KOPT-K1 (cell line): ENCODE data around the gene GDPD3.

Source experiments
- H3K27ac ChIP-seq: fragments of 200-600 bp; sonication (generic); 2 replicates; pipeline ENCODE4 v1.5.1; 2016; ENCODE audit warnings: antibody characterized with exemption, mild to moderate bottlenecking, low read depth, low read length; ENCODE audit not compliant: poor library complexity, severe bottlenecking
- H3K36me3 ChIP-seq: fragments of 200-600 bp; sonication (generic); 2 replicates; pipeline ENCODE4 v1.5.1; 2017; ENCODE audit warnings: antibody characterized with exemption, mild to moderate bottlenecking, low read length, moderate library complexity; ENCODE audit not compliant: insufficient read depth
- H3K9me3 ChIP-seq: fragments of 200-600 bp; sonication (generic); 2 replicates; pipeline ENCODE4 v1.5.1; 2017; ENCODE audit warnings: antibody characterized with exemption, low read length, mild to moderate bottlenecking; ENCODE audit not compliant: insufficient read depth, poor library complexity, severe bottlenecking

GDPD3 gene

GRCh38 chr16:30065102-30065942 is 48.0 kb downstream of the GDPD3 start, which contains the start of gene ALDOA:
TSS of gene ALDOA (plus strand) at chr16:30065760. CDS start at chr16:30066898, 1,138 bp downstream.
- peaks cover 42% of the 10 kb centered on the region for H3K36me3 ChIP-seq

GRCh38 chr16:30064729-30065101 is 48.6 kb downstream of the GDPD3 start:
- Histone ChIP-seq H3K27ac (peak overlapping the region; percentile 97), H3K36me3 (peaks cover 36% of the 10 kb centered on the region), H3K9me3 (no peaks in the 10 kb centered on the region)

More at GRCh38 chr16:30065102-30065942, 48.0 kb downstream of the GDPD3 start, which contains the start of gene ALDOA:
- Histone ChIP-seq H3K27ac (peak within 1 kb of the TSS; percentile 97), H3K9me3 (no peaks in the 10 kb centered on the region)

- H3K27ac ChIP-seq, result peak overlapping the region; percentile 97
- no peaks in the 10 kb centered on the region for H3K9me3 ChIP-seq
- peaks cover 30% of the 10 kb centered on the region for H3K36me3 ChIP-seq
These were observed 49.2 kb downstream of the GDPD3 start for GRCh38 chr16:30063893-30064728.

GRCh38 chr16:30063278-30063892 is 50.0 kb downstream of the GDPD3 start:
- H3K36me3 ChIP-seq, result peaks cover 23% of the 10 kb centered on the region
- peak overlapping the region; percentile 97 for H3K27ac ChIP-seq
- H3K9me3 ChIP-seq, result no peaks in the 10 kb centered on the region

GRCh38 chr16:30060836-30061554 is 52.3 kb downstream of the GDPD3 start:
- no peaks in the 10 kb centered on the region for H3K9me3 ChIP-seq
- no peaks in the 10 kb centered on the region for H3K36me3 ChIP-seq
- no peak overlapping the region for H3K27ac ChIP-seq

- Histone ChIP-seq H3K9me3 (no peaks in the 10 kb centered on the region), H3K27ac (no peak overlapping the region), H3K36me3 (no peaks in the 10 kb centered on the region)
These were observed 53.0 kb downstream of the GDPD3 start for GRCh38 chr16:30060346-30060745.

GRCh38 chr16:30054959-30055553 is 58.3 kb downstream of the GDPD3 start:
- H3K9me3 ChIP-seq, result no peaks in the 10 kb centered on the region
- H3K27ac ChIP-seq, result peak overlapping the region; percentile 18

More at GRCh38 chr16:30054959-30055553, 58.3 kb downstream of the GDPD3 start:
- no peaks in the 10 kb centered on the region for H3K36me3 ChIP-seq
